Endothelial cell of umbilical vein (primary cell): Measurements from ENCODE around the gene RPLP1.

Experiments used
- EZH2 ChIP-seq: IDR thresholded peaks from 2 replicates; pipeline ENCODE4 v1.6.1; 2012; ENCODE audit warnings: borderline replicate concordance, low read depth, mild to moderate bottlenecking, moderate library complexity, low read length, inconsistent platforms; ENCODE audit not compliant: severe bottlenecking
- FOS ChIP-seq: IDR thresholded peaks from 2 replicates; pipeline ENCODE4 v1.6.1; 2011; ENCODE audit warnings: mild to moderate bottlenecking, low read length, moderate library complexity, borderline replicate concordance; ENCODE audit not compliant: insufficient read depth
- GATA2 ChIP-seq: IDR thresholded peaks from 2 replicates; pipeline ENCODE4 v1.7.0; 2011; ENCODE audit warnings: low read depth, mild to moderate bottlenecking, moderate library complexity, mixed read lengths, low read length; ENCODE audit not compliant: insufficient read length, insufficient read depth
- MYC ChIP-seq: IDR thresholded peaks from one replicate; pipeline ENCODE4 v1.6.1; 2011; ENCODE audit warnings: mild to moderate bottlenecking, low read depth, low read length
- POLR2A ChIP-seq: IDR thresholded peaks from 2 replicates; pipeline ENCODE4 v1.6.1; 2012; ENCODE audit warnings: low read depth, mild to moderate bottlenecking, control low read depth, low read length
- POLR2AphosphoS5 ChIP-seq: IDR thresholded peaks from 2 replicates; pipeline ENCODE4 v1.6.1; 2012; ENCODE audit warnings: low read depth, mild to moderate bottlenecking, control low read depth, low read length, moderate library complexity; ENCODE audit not compliant: insufficient read depth
- TF ChIP-seq, protein P1 (sequence below): IDR thresholded peaks from 2 replicates; pipeline ENCODE4 v1.6.1; 2011; ENCODE audit not compliant: insufficient read depth, insufficient read length
- TF ChIP-seq, protein P2 (sequence below), 2 donors: IDR thresholded peaks; 1 replicate in 1 of 2; 2 replicates in 1 of 2; pipeline ENCODE4 v1.5.1; 2011; ENCODE audit warnings: low read length in 2 of 2, mild to moderate bottlenecking in 2 of 2, moderate library complexity in 2 of 2, control low read depth in 1 of 2, inconsistent platforms in 1 of 2, low read depth in 1 of 2; ENCODE audit not compliant: insufficient read depth in 1 of 2; ENCODE audit errors: extremely low read depth in 1 of 2

DNA sequence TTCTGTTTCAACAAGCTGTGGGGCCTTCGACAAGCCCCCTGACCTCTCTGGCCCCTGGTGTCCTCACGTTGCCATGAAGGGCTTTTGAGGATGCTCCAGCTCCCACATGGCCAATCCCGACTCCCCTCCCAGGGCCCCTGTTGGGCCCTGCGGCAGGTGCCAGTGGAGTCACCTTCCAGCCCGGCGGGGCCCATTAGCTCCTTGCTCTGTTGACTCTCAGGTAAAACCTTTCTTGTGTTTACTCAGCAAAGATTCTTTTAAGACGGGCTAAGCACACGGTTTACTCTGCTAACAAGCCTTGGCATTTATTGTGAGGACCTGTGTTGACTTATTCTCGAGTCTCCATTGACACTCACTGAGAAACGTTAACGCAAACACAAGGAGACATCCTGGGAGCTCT, 15.0 kb downstream of the RPLP1 start:
- TF ChIP-seq FOS (no peak), POLR2AphosphoS5 (no peak), POLR2A (no peak), EZH2 (no peak), MYC (no peak), GATA2 (no peak)
- TF ChIP-seq, protein P1, sequence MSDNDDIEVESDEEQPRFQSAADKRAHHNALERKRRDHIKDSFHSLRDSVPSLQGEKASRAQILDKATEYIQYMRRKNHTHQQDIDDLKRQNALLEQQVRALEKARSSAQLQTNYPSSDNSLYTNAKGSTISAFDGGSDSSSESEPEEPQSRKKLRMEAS = no peak
- TF ChIP-seq, protein P2, sequence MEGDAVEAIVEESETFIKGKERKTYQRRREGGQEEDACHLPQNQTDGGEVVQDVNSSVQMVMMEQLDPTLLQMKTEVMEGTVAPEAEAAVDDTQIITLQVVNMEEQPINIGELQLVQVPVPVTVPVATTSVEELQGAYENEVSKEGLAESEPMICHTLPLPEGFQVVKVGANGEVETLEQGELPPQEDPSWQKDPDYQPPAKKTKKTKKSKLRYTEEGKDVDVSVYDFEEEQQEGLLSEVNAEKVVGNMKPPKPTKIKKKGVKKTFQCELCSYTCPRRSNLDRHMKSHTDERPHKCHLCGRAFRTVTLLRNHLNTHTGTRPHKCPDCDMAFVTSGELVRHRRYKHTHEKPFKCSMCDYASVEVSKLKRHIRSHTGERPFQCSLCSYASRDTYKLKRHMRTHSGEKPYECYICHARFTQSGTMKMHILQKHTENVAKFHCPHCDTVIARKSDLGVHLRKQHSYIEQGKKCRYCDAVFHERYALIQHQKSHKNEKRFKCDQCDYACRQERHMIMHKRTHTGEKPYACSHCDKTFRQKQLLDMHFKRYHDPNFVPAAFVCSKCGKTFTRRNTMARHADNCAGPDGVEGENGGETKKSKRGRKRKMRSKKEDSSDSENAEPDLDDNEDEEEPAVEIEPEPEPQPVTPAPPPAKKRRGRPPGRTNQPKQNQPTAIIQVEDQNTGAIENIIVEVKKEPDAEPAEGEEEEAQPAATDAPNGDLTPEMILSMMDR (IDR thresholded peaks at IDR 0.05; ENCODE audit: extremely low read depth in 1 of 2, insufficient read depth in 1 of 2, low read depth in 1 of 2, low read length in 2 of 2) = no peak
